Thymus (tissue), 11 donors: Measurements from ENCODE around the gene CCL19. TPM values are rescaled to one million over a fixed set of nuclear protein-coding genes. Genes with fewer than 3 reads are reported as not detected.

Experiments
- DNase-seq, 9 donors: peaks; one replicate each; pipeline ENCODE4 v3.0.0-alpha.2; 2013; ENCODE audit warnings: low spot score in 9 of 9, low read depth in 6 of 9, missing footprints in 1 of 9
- H3K27ac ChIP-seq, 2 donors: one replicate each; pipeline ENCODE4 v1.5.1; 2013; ENCODE audit warnings: control low read depth in 1 of 2, low read depth in 1 of 2, low read length in 1 of 2, mild to moderate bottlenecking in 1 of 2, moderate library complexity in 1 of 2
- H3K27me3 ChIP-seq, 2 donors: one replicate each; pipeline ENCODE4 v1.5.1; 2013; ENCODE audit warnings: low read length in 1 of 2; ENCODE audit not compliant: control insufficient read depth in 2 of 2, insufficient read depth in 1 of 2
- H3K36me3 ChIP-seq, 2 donors: one replicate each; pipeline ENCODE4 v1.5.1; 2013; ENCODE audit warnings: low read length in 1 of 2, mild to moderate bottlenecking in 1 of 2, moderate library complexity in 1 of 2; ENCODE audit not compliant: control insufficient read depth in 2 of 2, insufficient read depth in 2 of 2
- H3K4me1 ChIP-seq, 2 donors: one replicate each; pipeline ENCODE4 v1.5.1; 2013; ENCODE audit warnings: low read length in 2 of 2; ENCODE audit not compliant: control insufficient read depth in 2 of 2, insufficient read depth in 2 of 2
- H3K4me3 ChIP-seq, 2 donors: one replicate each; pipeline ENCODE4 v1.5.1; 2013; ENCODE audit warnings: low read length in 2 of 2, control low read depth in 1 of 2, mild to moderate bottlenecking in 1 of 2
- H3K9me3 ChIP-seq, 2 donors: one replicate each; pipeline ENCODE4 v1.5.1; 2013; ENCODE audit warnings: low read length in 1 of 2, mild to moderate bottlenecking in 1 of 2; ENCODE audit not compliant: control insufficient read depth in 2 of 2, insufficient read depth in 1 of 2
- WGBS: extraction: QIAGEN DNeasy Blood & Tissue Kit; methylation state at CpG from one replicate; pipeline ENCODE4 v1.1.7; 2013; 5-methylcytosine and 5-hydroxymethylcytosine counted together
- polyA plus RNA-seq: library from polyadenylated mRNA; stranded (reverse); fragments of 200-250 nt; gene quantifications from one replicate; pipeline ENCODE4 v1.2.3, GENCODE V29; 2013
- total RNA-seq: library from RNA; stranded (reverse); fragments of 120-200 nt; gene quantifications from one replicate; pipeline ENCODE4 v1.2.4, GENCODE V29; 2013
- donor health status: healthy.

CCL19 gene
- total and polyA plus RNA-seq, 2 donors: 588 to 905 TPM

GRCh38 chr9:34651321-34651720, 39.8 kb downstream of the CCL19 start:
- Histone ChIP-seq H3K9me3 (no peaks in the 10 kb centered on the region), H3K27me3 (no peaks in the 10 kb centered on the region), H3K36me3 (peaks cover 14 to 35% of the 10 kb centered on the region in 2 donors), H3K4me3 (no peak overlapping the region), H3K27ac (no peak overlapping the region), H3K4me1 (peaks cover 6 to 39% of the 10 kb centered on the region in 2 donors)
- WGBS: 92% methylated on average over 4 of the region's 4 CpGs
- no peak for DNase-seq

GRCh38 chr9:34650816-34651215, 40.3 kb downstream of the CCL19 start:
- Histone ChIP-seq H3K27ac (peak overlapping the region in 1 of 2 donors; percentile 17), H3K4me1 (peaks cover 9 to 43% of the 10 kb centered on the region in 2 donors), H3K27me3 (no peaks in the 10 kb centered on the region), H3K9me3 (no peaks in the 10 kb centered on the region), H3K4me3 (no peak overlapping the region), H3K36me3 (peaks cover 14 to 35% of the 10 kb centered on the region in 2 donors)
- DNase-seq: no peak
- WGBS: 97% methylated on average over 5 of the region's 5 CpGs

DNA sequence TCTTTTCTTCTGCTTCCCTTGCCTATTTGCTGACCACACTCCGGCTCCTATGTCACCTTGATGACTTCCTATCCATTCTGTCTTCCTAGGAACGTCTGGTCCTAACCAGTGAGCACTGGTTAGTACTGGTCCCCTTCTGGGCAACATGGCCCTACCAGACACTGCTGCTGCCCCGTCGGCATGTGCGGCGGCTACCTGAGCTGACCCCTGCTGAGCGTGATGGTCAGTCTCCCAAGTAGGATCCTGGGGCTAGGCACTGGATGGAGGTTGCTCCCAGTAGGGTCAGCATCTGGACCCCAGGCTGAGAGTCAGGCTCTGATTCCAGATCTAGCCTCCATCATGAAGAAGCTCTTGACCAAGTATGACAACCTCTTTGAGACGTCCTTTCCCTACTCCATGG, 42.4 kb downstream of the CCL19 start:
- Histone ChIP-seq H3K36me3 (peaks cover 14 to 35% of the 10 kb centered on the region in 2 donors), H3K27me3 (no peaks in the 10 kb centered on the region), H3K9me3 (no peaks in the 10 kb centered on the region), H3K27ac (no peak overlapping the region), H3K4me3 (no peak overlapping the region), H3K4me1 (peaks cover 9 to 42% of the 10 kb centered on the region in 2 donors)
- DNase-seq: no peak
- WGBS: over 99% methylated on average over 8 of the region's 8 CpGs

DNA sequence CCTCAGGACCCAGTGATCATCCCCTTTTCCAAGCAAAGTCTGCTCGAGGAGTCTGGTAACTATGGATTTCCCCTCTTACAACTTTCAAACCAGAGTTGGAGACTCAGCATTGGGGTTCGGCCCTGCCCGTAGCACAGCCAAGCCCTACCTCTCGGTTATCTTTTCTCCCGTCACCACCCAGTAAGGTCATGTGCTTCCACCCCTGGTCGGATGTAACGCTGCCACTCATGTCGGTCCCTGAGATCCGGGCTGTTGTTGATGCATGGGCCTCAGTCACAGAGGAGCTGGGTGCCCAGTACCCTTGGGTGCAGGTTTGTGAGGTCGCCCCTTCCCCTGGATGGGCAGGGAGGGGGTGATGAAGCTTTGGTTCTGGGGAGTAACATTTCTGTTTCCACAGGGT, 43.4 kb downstream of the CCL19 start:
- H3K4me1 ChIP-seq: peaks cover 9 to 36% of the 10 kb centered on the region in 2 donors
- H3K36me3 ChIP-seq: peaks cover 14 to 35% of the 10 kb centered on the region in 2 donors
- H3K4me3 ChIP-seq: peak overlapping the region; percentile 74 to 83
- 92% methylated on average over 10 of the region's 10 CpGs for WGBS
- no peaks in the 10 kb centered on the region for H3K27me3 ChIP-seq
- H3K27ac ChIP-seq: no peak overlapping the region
- DNase-seq: no peak
- no peaks in the 10 kb centered on the region for H3K9me3 ChIP-seq

- no peak for DNase-seq
- H3K9me3 ChIP-seq: no peaks in the 10 kb centered on the region
- peaks cover 9 to 30% of the 10 kb centered on the region in 2 donors for H3K4me1 ChIP-seq
- H3K36me3 ChIP-seq: peaks cover 14 to 35% of the 10 kb centered on the region in 2 donors
- H3K27me3 ChIP-seq: no peaks in the 10 kb centered on the region
- peak overlapping the region; percentile 73 to 89 for H3K27ac ChIP-seq
- 1% methylated on average over 8 of the region's 8 CpGs for WGBS
- peak overlapping the region; percentile 74 to 83 for H3K4me3 ChIP-seq
These were observed 44.0 kb downstream of the CCL19 start for GRCh38 chr9:34647084-34647403.

- peaks cover 14 to 35% of the 10 kb centered on the region in 2 donors for H3K36me3 ChIP-seq
These were observed 44.6 kb downstream of the CCL19 start, which contains the start of gene GALT for GRCh38 chr9:34646211-34647083. Gene GALT (plus strand): TSS chr9:34646675. CDS start chr9:34646705, 30 bp downstream.

GRCh38 chr9:34644766-34645314, 46.2 kb downstream of the CCL19 start:
- peaks cover 14 to 19% of the 10 kb centered on the region in 2 donors for H3K36me3 ChIP-seq

More at GRCh38 chr9:34646211-34647083, 44.6 kb downstream of the CCL19 start, which contains the start of gene GALT:
- H3K4me1 ChIP-seq: peaks cover 9 to 24% of the 10 kb centered on the region in 2 donors
- peak within 1 kb of the TSS; percentile 74 to 83 for H3K4me3 ChIP-seq
- 6% methylated on average over 43 of the region's 43 CpGs for WGBS
- no peaks in the 10 kb centered on the region for H3K27me3 ChIP-seq
- H3K9me3 ChIP-seq: no peaks in the 10 kb centered on the region
- peak within 1 kb of the TSS; percentile 73 to 89 for H3K27ac ChIP-seq
- peak; percentile 77 to 95 (median 90) for DNase-seq

GRCh38 chr9:34642679-34643078, 48.4 kb downstream of the CCL19 start:
- WGBS: 92% methylated on average over 1 of the region's 1 CpG

More at GRCh38 chr9:34644766-34645314, 46.2 kb downstream of the CCL19 start:
- no peaks in the 10 kb centered on the region for H3K27me3 ChIP-seq
- peaks cover 9 to 19% of the 10 kb centered on the region in 2 donors for H3K4me1 ChIP-seq
- no peaks in the 10 kb centered on the region for H3K9me3 ChIP-seq
- H3K27ac ChIP-seq: no peak overlapping the region
- DNase-seq: no peak
- H3K4me3 ChIP-seq: no peak overlapping the region

More at GRCh38 chr9:34642679-34643078, 48.4 kb downstream of the CCL19 start:
- Histone ChIP-seq H3K9me3 (peaks cover 0 to 3% of the 10 kb centered on the region in 2 donors), H3K4me1 (peaks cover 12 to 21% of the 10 kb centered on the region in 2 donors), H3K27ac (no peak overlapping the region), H3K36me3 (no peaks in the 10 kb centered on the region), H3K27me3 (no peaks in the 10 kb centered on the region), H3K4me3 (no peak overlapping the region)
- no peak for DNase-seq
